GM21529 (cell line): ENCODE results near the gene SCUBE2.

Experiments used
- ATAC-seq: cut with Tn5 transposase; IDR thresholded peaks from one replicate; pipeline ENCODE4 v1.9.1; 2021; ENCODE audit not compliant: unreplicated experiment

SCUBE2 gene

GRCh38 chr11:9091044-9091922 lies at the start of gene SCUBE2:
SCUBE2 (minus strand) TSS chr11:9091599; CDS start chr11:9091528, 71 bp downstream.
- no peak for ATAC-seq

- no peak for ATAC-seq
Observed at GRCh38 chr11:9141186-9141585, 49.8 kb upstream of the SCUBE2 start.

- ATAC-seq = no peak
Observed at GRCh38 chr11:9139628-9140357, 48.4 kb upstream of the SCUBE2 start.

DNA sequence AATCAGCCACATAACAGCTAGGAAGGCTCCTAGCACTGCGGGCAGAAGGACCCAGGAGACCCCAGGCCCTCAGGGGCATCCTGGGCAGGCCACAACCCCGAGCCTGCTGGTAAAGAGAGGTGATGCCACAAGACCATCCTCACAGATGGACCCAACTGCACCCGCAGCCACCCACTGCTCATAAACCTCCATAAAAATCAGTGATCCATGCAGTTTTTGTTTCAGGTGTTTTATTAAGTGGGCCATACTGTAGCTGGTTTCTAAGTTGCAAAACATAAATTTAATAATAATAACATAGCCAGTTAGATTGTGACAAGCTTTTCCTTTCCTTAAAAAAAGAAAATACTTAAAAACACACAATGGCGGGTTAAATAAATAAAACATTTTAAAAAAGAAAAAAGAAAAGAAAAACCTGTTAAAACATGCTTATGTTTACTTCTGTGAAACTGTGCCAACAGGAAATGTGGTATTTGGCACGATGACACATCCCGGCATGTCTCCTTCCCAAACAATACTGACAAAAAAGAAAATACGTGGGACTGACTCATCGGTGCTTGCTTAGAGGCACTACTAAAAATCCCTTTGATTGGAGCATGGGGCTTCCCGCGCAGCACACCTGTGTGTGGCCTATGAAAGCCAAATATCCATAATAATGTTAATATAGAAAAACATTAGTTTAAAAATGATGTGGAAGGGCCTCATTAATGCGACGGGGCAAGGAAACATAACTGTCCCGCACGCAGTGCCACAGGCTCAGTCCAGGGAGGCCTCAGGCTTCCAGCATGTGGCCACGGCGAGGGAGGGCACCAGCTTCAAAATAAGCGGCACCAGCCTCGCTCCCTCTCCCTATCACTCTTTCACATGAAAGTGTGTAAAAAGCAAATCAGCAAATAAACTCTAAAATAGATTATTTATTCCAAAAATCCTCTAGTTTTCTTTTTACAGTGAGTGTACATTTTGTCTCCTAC lies 47.5 kb upstream of the SCUBE2 start:
- no peak for ATAC-seq

GRCh38 chr11:9138133-9138453 lies 46.7 kb upstream of the SCUBE2 start:
- ATAC-seq = no peak

DNA sequence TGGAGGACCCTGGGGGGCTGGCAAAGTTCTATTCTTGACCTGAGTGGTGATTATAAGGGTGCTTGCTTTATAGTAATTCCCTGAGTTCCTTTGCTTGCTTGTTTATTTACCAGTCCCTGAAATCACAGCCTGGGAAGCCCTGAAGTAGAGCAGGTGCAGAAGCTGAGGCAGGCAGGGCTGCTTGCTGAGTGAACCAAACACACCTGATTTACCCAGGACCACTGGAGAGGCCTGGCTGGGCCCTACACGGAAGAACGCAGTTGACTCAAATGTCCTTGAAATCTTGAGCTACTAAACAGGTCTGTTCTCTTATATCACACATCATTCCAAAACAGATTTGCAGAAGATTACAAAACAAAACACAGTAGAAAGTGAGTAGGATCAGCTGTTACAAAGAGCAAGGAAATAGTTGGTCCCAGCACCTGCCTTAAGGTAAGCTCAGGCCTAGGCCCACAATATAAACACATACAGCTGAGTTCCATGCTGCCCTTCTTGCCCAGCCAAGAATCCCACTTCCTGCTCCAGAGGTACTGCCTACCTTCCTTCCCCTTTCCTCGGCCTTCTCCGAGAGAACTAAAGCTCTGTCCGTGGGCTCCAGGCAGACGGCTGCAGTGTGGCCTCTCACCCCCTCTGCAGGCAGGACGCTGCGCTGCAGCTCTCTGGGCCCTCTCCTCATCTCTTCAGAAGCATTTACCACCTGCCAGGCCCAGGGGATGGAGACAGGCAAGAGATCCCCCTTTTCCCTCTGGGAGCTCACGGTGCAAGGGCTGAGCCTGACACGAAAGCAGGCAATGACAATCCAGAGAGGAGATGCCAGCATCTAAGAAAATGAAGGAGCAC lies 46.1 kb upstream of the SCUBE2 start:
- peak; percentile 95 for ATAC-seq

DNA sequence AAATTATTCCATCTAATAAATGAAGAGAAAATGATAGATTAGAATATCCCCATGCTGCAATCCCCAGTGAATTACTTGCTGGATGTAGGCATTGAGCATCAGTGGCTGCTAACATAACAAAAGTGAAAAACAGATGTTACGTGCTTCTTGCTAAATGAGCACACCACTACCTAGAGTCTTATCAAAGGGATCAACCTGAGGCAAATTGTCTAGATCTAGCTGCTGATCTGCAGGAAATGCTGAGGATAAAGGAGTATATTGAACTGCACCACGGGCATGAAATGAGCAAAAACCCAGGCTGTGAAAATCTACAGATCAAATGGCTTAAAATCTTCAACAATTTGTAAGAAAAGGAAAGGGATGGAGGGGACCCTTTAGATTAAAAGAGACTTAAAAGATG lies 45.3 kb upstream of the SCUBE2 start:
- no peak for ATAC-seq

DNA sequence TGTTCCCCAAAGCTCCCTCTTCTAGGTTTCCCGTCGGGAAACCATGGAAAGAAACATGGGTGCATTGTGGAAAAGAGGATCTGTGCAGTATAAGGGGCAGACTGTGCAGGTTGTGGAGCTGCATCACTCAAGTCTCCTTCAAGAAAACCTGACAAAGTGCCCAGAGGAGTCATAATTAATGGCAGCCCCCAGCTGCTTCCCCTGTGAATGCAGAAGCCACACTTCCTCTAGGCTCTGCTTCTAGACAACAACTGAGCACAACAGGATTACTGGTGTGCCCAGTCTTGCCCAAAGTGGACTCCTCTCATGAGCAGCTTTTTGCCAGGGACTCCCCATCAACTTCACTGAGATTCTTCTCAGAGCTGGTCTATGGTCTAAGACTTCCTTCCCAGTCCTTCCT lies 42.6 kb upstream of the SCUBE2 start:
- ATAC-seq = no peak

- ATAC-seq = no peak
Observed at GRCh38 chr11:9132203-9132878, 40.9 kb upstream of the SCUBE2 start.

DNA sequence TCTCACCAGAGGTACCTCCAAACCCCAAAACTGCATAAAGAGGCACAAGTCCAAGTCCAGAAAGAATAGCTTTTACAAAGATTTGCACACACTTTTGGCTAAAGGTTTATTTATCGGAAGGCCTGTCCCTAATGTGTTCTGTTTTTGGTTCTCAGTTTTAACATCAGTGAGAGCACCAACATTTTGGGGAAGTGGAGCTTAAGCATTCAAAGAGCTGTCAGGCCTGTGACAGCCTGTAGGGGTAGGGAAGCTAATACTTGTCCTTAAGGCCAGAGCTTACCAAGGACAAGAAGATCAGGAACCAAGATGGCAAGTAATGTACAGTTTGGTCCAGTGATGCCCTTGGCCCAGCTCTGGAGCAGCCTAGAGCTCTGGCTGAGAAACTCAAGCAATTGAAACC lies 38.9 kb upstream of the SCUBE2 start:
- ATAC-seq = peak; percentile 48

DNA sequence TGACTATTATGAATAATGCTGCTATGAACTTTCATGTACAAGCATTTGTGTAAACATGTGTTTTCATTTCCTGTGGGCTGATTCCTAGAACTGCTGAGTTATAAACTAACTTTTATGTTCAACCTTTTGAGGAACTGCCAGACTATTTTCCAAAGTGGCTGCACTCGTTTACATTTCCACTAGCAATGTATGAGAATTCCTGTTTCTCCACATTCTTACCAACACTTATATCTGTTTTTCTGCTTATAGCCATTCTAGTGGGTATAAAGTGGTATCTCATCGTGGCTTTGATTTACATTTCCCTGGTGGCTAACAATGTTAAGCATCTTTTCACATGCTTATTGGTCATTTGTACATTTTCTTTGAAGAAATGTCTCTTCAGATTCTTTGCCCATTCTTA lies 35.2 kb upstream of the SCUBE2 start:
- no peak for ATAC-seq

DNA sequence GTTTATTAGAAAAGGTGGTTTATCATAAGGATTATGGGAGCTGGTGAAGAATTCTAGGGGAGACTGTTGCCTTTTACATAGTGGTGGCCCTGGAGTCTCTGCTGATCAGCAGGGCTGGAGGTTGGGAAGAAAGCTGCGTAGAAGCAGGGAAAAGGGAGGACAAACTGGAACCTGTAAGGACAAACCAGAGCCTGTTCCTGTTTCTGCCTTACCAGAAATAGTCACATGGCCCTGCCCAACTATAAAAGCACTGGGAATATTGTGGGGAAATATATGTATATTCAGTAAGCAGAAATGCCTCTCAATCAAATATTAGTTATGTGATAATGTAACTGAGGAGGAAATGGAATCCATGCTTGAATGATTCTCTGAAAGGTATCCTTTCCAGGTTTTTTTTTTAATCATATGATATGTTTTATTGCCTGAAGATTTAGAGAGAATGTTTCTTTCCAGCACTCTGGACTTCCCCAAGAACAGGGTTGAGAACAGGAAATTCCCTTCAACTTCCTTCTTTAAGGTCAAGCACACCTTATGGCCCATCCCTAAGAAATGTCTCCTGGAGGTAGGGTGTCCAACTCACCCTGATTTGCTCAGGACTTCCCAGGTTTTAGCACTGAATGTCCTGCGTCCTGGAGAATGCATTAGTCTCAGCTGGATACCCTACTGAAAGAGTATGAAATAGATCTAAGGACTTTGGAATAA lies 33.9 kb upstream of the SCUBE2 start:
- ATAC-seq = no peak

GRCh38 chr11:9123595-9124304 lies 32.4 kb upstream of the SCUBE2 start:
- ATAC-seq = no peak

GRCh38 chr11:9121469-9121796 lies 30.0 kb upstream of the SCUBE2 start:
- no peak for ATAC-seq

DNA sequence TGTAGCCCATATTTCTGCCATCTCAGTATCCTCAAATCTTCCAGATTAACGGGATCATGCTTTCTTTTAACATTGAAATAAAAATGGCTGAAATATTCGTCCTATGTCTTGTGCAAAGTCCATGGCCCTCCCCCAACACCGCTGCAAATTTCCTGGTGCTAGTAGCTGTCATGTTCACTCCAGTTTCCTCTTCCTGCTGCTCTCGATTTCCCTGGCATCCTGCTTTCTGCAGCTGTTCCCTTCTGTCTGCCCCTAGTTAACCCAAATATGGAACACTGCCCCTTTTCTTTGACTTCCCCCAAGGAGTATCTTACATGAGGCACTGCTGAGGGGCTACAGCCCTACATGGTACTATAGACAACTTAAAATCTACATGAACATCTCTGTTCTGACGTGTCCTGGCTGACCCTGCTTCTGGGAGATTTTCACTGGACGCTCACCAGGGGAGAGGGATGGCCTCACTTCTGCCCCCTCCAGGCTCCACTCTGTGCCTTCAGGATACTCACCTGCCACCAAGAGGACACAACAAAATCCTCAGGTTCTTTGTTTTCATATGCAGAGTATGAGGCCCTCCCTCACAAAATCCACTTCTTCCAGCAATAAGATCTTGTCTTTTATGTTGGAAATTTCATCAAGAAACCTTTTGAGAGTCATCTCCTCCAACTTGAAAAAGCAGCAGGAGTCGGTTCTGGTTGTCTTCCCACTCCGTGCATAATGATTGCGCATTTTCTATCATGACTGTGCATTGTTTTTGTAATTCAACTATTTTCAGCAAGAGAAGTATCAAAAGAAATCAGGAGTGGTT lies 29.5 kb upstream of the SCUBE2 start:
- ATAC-seq = no peak

DNA sequence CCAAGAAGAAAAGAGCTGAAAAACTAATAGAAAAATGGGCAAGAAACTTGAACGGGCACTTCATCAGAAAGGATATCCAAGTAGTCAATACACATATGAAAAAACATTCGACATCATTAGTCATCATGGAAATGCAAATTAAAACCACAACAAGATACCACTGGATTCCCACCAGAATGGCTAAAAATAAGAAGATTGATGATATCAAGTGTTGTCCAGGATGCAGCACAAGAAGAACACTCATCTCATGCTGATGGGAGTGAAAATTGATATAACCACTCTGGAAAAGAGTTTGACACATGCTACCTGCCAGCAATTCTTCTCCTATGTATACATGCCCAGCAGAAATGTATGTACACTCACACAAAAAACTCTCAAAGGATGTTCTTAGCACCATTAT lies 26.9 kb upstream of the SCUBE2 start:
- ATAC-seq = no peak

- ATAC-seq = no peak
Observed at GRCh38 chr11:9112075-9112474, 20.7 kb upstream of the SCUBE2 start.
